ENCODE results near the gene PRSS2. TPM values are rescaled to one million over a fixed set of nuclear protein-coding genes. Genes with fewer than 3 reads are reported as not detected.

The PRSS2 gene
- polyA plus RNA-seq, 1 of the 3 experiments (the other 2 are of a cell fraction) = not detected

DNA sequence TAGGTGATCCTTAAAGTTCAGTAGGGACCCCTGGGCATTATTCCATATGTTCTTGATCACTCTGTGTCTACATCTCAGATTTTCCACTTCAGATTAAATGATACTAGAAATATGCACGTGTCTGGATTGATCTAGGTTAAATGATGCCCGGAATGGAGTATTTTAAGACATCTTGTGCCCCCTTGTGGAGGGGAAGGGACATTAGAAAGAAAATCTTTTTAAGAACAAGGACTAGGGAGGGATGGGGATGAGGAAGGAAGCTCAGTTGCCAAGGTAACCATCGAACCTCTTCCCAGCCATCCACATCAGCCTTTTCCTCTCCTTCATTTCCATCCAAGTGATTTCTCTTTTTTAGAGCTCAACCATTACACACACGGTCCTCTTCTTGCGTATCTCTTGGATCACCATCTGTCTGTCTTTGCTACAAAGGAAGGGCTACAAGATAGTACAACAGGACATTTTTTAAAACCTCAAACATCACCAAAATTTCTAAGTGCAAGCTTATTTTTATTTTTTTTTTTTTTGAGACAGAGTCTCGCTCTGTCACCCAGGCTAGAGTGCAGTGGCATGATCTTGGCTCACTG is 40.5 kb downstream of the PRSS2 start (continued):
- TF ChIP-seq RAD21 (IDR thresholded peaks at IDR 0.05; ENCODE audit: low read length) = peak; percentile 76
- TF ChIP-seq SIN3A (IDR thresholded peaks at IDR 0.05; ENCODE audit: borderline replicate concordance, low read depth, low read length) = no peak
- TF ChIP-seq, protein P1, sequence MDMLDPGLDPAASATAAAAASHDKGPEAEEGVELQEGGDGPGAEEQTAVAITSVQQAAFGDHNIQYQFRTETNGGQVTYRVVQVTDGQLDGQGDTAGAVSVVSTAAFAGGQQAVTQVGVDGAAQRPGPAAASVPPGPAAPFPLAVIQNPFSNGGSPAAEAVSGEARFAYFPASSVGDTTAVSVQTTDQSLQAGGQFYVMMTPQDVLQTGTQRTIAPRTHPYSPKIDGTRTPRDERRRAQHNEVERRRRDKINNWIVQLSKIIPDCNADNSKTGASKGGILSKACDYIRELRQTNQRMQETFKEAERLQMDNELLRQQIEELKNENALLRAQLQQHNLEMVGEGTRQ (IDR thresholded peaks at IDR 0.05; ENCODE audit: borderline replicate concordance, low read depth, low read length) = no peak
- TF ChIP-seq GABPA (IDR thresholded peaks at IDR 0.05; ENCODE audit: low read depth) = no peak
- no peak for TF ChIP-seq EP300 (IDR thresholded peaks at IDR 0.05; ENCODE audit: borderline replicate concordance in 1 of 2, low read depth in 1 of 2, low read length in 1 of 2)
- no peak for TF ChIP-seq NRF1 (IDR thresholded peaks at IDR 0.05; ENCODE audit: low read depth, low read length)
- TF ChIP-seq, protein P2, sequence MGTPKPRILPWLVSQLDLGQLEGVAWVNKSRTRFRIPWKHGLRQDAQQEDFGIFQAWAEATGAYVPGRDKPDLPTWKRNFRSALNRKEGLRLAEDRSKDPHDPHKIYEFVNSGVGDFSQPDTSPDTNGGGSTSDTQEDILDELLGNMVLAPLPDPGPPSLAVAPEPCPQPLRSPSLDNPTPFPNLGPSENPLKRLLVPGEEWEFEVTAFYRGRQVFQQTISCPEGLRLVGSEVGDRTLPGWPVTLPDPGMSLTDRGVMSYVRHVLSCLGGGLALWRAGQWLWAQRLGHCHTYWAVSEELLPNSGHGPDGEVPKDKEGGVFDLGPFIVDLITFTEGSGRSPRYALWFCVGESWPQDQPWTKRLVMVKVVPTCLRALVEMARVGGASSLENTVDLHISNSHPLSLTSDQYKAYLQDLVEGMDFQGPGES (IDR thresholded peaks at IDR 0.05; ENCODE audit: low read depth, low read length) = no peak
- TF ChIP-seq RXRA (IDR thresholded peaks at IDR 0.05; ENCODE audit: borderline replicate concordance, low read depth) = no peak

DNA sequence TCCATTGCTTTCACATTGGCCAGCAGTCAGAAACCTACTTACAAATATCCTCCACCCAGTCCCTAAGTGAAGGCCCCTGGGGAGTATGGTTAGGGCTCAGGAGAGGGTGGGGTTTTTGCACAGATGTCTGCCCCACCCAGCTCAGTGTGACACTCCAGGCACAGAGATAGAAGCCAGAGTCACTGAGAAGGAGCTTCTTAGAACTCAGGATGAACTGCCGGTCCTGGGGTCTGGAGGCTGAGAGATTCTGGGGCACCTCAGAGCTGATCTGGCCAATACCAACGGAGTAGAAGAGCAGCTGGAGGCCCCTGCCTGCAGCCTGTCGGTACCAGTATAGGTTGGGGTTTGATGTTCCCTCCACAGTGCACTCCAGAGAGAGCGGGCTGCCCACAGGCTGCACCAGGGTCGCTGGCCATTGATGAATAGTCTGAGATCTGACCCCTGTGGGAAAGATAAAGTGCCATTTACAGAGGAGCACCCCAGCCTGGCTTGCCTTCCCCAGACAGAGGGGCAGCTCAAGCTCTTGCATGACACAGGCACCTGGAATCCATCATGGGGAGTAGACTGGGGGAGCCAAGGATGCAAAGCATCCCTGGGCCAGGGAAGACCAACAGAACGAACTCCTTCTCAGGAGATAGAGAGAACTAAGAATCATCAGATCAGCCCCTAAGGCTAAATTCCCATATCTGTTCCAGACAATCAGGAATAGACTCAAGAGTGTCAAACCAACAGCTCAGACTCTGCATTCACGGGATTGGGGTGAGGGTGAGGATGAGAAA is 41.9 kb downstream of the PRSS2 start:
- Histone ChIP-seq H3K4me2 (peak overlapping the region; percentile 38), H2AFZ (ENCODE audit: low read depth) (no peak overlapping the region; the same call in 1 of the 2 replicates), H3K27me3 (ENCODE audit: insufficient read depth) (peaks cover 10% of the 10 kb centered on the region; the same call in 1 of the 2 replicates), H3K4me3 (ENCODE audit: low read depth in 2 of 2, low read length in 1 of 2) (no peak overlapping the region), H4K20me1 (ENCODE audit: insufficient read depth) (no peaks in the 10 kb centered on the region), H3K4me1 (ENCODE audit: control insufficient read depth in 1 of 2, insufficient read depth in 2 of 2, low read depth in 1 of 2, low read length in 1 of 2) (peaks cover 26 to 33% of the 10 kb centered on the region in 2 experiments), H3K27ac (ENCODE audit: low read depth in 2 of 2, low read length in 1 of 2) (peak overlapping the region in 1 of 2 experiments; percentile 56; a peak in 2 of 4 replicates), H3K9me3 (no peaks in the 10 kb centered on the region), H3K9me2 (no peaks in the 10 kb centered on the region), H3K9ac (peak overlapping the region; percentile 10; the same call in 1 of the 2 replicates), H3K36me3 (replicated peaks in 1 of 2; ENCODE audit: control insufficient read depth in 1 of 2, insufficient read depth in 2 of 2, low read length in 1 of 2) (no peaks in the 10 kb centered on the region), H3K79me2 (ENCODE audit: insufficient read depth) (no peaks in the 10 kb centered on the region), H3F3A (replicated peaks; ENCODE audit: insufficient read depth) (peaks cover 15% of the 10 kb centered on the region)
- DNase-seq = no peak
- 48% methylated on average over 7 of the region's 7 CpGs for WGBS (ENCODE audit: low lambda C conversion rate)
- TF ChIP-seq, protein P3, sequence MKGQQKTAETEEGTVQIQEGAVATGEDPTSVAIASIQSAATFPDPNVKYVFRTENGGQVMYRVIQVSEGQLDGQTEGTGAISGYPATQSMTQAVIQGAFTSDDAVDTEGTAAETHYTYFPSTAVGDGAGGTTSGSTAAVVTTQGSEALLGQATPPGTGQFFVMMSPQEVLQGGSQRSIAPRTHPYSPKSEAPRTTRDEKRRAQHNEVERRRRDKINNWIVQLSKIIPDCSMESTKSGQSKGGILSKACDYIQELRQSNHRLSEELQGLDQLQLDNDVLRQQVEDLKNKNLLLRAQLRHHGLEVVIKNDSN (IDR thresholded peaks at IDR 0.05; ENCODE audit: borderline replicate concordance, low read depth) = no peak
- TF ChIP-seq TEAD4 (IDR thresholded peaks at IDR 0.05; ENCODE audit: borderline replicate concordance, insufficient read depth) (no peak), GABPA (IDR thresholded peaks at IDR 0.05; ENCODE audit: low read depth) (no peak), FOXM1 (IDR thresholded peaks at IDR 0.05; ENCODE audit: low read depth) (no peak), RFX5 (IDR thresholded peaks at IDR 0.05; ENCODE audit: low read length) (no peak), CHD2 (IDR thresholded peaks at IDR 0.05; ENCODE audit: low read length, partially characterized antibody) (no peak), FOXJ3 (CRISPR knock-in tag; IDR thresholded peaks at IDR 0.05) (no peak), POLR2AphosphoS5 (IDR thresholded peaks at IDR 0.05; ENCODE audit: low read depth, low read length) (no peak), SMC3 (IDR thresholded peaks at IDR 0.05; ENCODE audit: low read depth, low read length) (no peak), RAD21 (IDR thresholded peaks at IDR 0.05; ENCODE audit: low read length) (no peak), TAF1 (IDR thresholded peaks at IDR 0.05; ENCODE audit: borderline replicate concordance, low read depth, low read length) (no peak)
- TF ChIP-seq, protein P1 (IDR thresholded peaks at IDR 0.05; ENCODE audit: borderline replicate concordance, low read depth, low read length) = no peak
- TF ChIP-seq, protein P2 (IDR thresholded peaks at IDR 0.05; ENCODE audit: low read depth, low read length) = no peak
- TF ChIP-seq, protein P4, sequence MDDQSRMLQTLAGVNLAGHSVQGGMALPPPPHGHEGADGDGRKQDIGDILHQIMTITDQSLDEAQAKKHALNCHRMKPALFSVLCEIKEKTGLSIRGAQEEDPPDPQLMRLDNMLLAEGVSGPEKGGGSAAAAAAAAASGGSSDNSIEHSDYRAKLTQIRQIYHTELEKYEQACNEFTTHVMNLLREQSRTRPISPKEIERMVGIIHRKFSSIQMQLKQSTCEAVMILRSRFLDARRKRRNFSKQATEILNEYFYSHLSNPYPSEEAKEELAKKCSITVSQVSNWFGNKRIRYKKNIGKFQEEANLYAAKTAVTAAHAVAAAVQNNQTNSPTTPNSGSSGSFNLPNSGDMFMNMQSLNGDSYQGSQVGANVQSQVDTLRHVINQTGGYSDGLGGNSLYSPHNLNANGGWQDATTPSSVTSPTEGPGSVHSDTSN (IDR thresholded peaks at IDR 0.05) = no peak; the same call in 1 of the 2 replicates
- POLR2A ChIA-PET = no interaction called here
- CTCF ChIA-PET = interaction anchor here (0.7 to 10.1 kb wide), 15 partner anchors 8 to 316 kb away, joined by 3 to 163 read pairs (median 14); partner anchors contain the start of gene EPHB6
